Endothelial cell of umbilical vein (primary cell): ENCODE measurements around the gene NHP2. TPM values are rescaled to one million over a fixed set of nuclear protein-coding genes. Genes with fewer than 3 reads are reported as not detected.

ENCODE experiments used
- BruUV-seq: library from RNA; stranded (reverse); fragments of 400-500 nt; replicated peaks from 2 replicates; lab custom pipeline; 2021; lab: Mats Ljungman, UMichigan
- CTCF ChIA-PET: fragments of 300-600, 350-600 bp; sonication (Branson Sonifier 250); formaldehyde crosslinking; loops from one replicate; lab custom pipeline; 2021; ENCODE audit warnings: antibody characterized with exemption, inconsistent platforms; lab: Charles Lee
- POLR2A ChIA-PET: fragments of 300-600, 350-600 bp; sonication (Branson Sonifier 250); formaldehyde crosslinking; loops from one replicate; lab custom pipeline; 2021; ENCODE audit warnings: antibody characterized with exemption, inconsistent platforms; lab: Charles Lee
- DNase-seq: peaks from one replicate; pipeline ENCODE4 v3.0.0-alpha.2; 2011; ENCODE audit warnings: low read depth, low spot score
- FAIRE-seq: peaks from 2 replicates; lab custom pipeline; 2011; peaks lifted over from hg19 to GRCh38; lab: Jason Lieb, UNC
- H2AFZ ChIP-seq: 2 replicates; pipeline ENCODE4 v1.6.0; 2012; ENCODE audit warnings: low read depth, low read length, control low read depth, inconsistent platforms
- H3K27ac ChIP-seq: 2 replicates; pipeline ENCODE4 v1.5.1; 2011; ENCODE audit warnings: low read depth, mild to moderate bottlenecking, control low read depth, low read length, moderate library complexity; ENCODE audit not compliant: insufficient read depth
- H3K27me3 ChIP-seq, 2 experiments: 2 replicates each; pipeline versions ENCODE4 v1.6.0 to v1.6.1; 2011; ENCODE audit warnings: low read length in 2 of 2, mixed read lengths in 1 of 2; ENCODE audit not compliant: control insufficient read depth in 2 of 2, insufficient read depth in 2 of 2
- H3K36me3 ChIP-seq, 2 experiments: 2 replicates in 1 of 2; 3 replicates in 1 of 2; pipeline ENCODE4 v1.5.1; 2011; ENCODE audit warnings: low read length in 2 of 2, mild to moderate bottlenecking in 1 of 2, moderate library complexity in 1 of 2; ENCODE audit not compliant: control insufficient read depth in 2 of 2, insufficient read depth in 2 of 2; ENCODE audit errors: extremely low read depth in 1 of 2
- H3K4me1 ChIP-seq: 3 replicates; pipeline ENCODE4 v1.5.1; 2011; ENCODE audit warnings: mild to moderate bottlenecking, low read length; ENCODE audit not compliant: control insufficient read depth, insufficient read depth; ENCODE audit errors: extremely low read depth
- H3K4me2 ChIP-seq: 2 replicates; pipeline ENCODE4 v1.6.1; 2011; ENCODE audit warnings: low read length, control low read depth, mixed read lengths; ENCODE audit not compliant: insufficient read depth
- H3K4me3 ChIP-seq, 3 experiments: fragments of 200-600 bp in 1 of 3; sonication (generic), shearing (Covaris generic) in 1 of 3; replicated peaks in 1 of 3; 2 replicates each; pipeline ENCODE4 v1.5.1; 2011 to 2016; ENCODE audit warnings: control low read depth in 3 of 3, low read length in 3 of 3, mild to moderate bottlenecking in 2 of 3, inconsistent platforms in 1 of 3, low read depth in 1 of 3, moderate library complexity in 1 of 3; ENCODE audit not compliant: insufficient read depth in 1 of 3
- H3K79me2 ChIP-seq: 2 replicates; pipeline ENCODE4 v1.6.0; 2012; ENCODE audit warnings: low read length, inconsistent platforms; ENCODE audit not compliant: control insufficient read depth, insufficient read depth
- H3K9ac ChIP-seq: replicated peaks from 2 replicates; pipeline ENCODE3; 2011; ENCODE audit warnings: low read length, control low read depth; ENCODE audit not compliant: insufficient read depth; ENCODE audit errors: extremely low read depth
- H3K9me1 ChIP-seq: replicated peaks from 3 replicates; pipeline ENCODE4 v1.6.0; 2011; ENCODE audit warnings: mild to moderate bottlenecking, low read length; ENCODE audit not compliant: control insufficient read depth, insufficient read depth; ENCODE audit errors: extremely low read depth
- H3K9me3 ChIP-seq: replicated peaks from 2 replicates; pipeline ENCODE4 v1.5.1; 2012; ENCODE audit warnings: low read length, inconsistent platforms; ENCODE audit not compliant: control insufficient read depth, insufficient read depth
- H4K20me1 ChIP-seq: replicated peaks from 2 replicates; pipeline ENCODE3; 2011; ENCODE audit warnings: mild to moderate bottlenecking, low read length; ENCODE audit not compliant: control insufficient read depth, insufficient read depth; ENCODE audit errors: extremely low read depth
- CTCF ChIP-seq, 2 donors: IDR thresholded peaks; 1 replicate in 1 of 2; 2 replicates in 1 of 2; pipeline ENCODE4 v1.5.1; 2011; ENCODE audit warnings: low read length in 2 of 2, mild to moderate bottlenecking in 2 of 2, moderate library complexity in 2 of 2, control low read depth in 1 of 2, inconsistent platforms in 1 of 2, low read depth in 1 of 2; ENCODE audit not compliant: insufficient read depth in 1 of 2; ENCODE audit errors: extremely low read depth in 1 of 2
- EZH2 ChIP-seq: IDR thresholded peaks from 2 replicates; pipeline ENCODE4 v1.6.1; 2012; ENCODE audit warnings: borderline replicate concordance, low read depth, mild to moderate bottlenecking, moderate library complexity, low read length, inconsistent platforms; ENCODE audit not compliant: severe bottlenecking
- FOS ChIP-seq: IDR thresholded peaks from 2 replicates; pipeline ENCODE4 v1.6.1; 2011; ENCODE audit warnings: mild to moderate bottlenecking, low read length, moderate library complexity, borderline replicate concordance; ENCODE audit not compliant: insufficient read depth
- GATA2 ChIP-seq: IDR thresholded peaks from 2 replicates; pipeline ENCODE4 v1.7.0; 2011; ENCODE audit warnings: low read depth, mild to moderate bottlenecking, moderate library complexity, mixed read lengths, low read length; ENCODE audit not compliant: insufficient read length, insufficient read depth
- MAX ChIP-seq: IDR thresholded peaks from 2 replicates; pipeline ENCODE4 v1.6.1; 2011; ENCODE audit not compliant: insufficient read depth, insufficient read length
- MYC ChIP-seq: IDR thresholded peaks from one replicate; pipeline ENCODE4 v1.6.1; 2011; ENCODE audit warnings: mild to moderate bottlenecking, low read depth, low read length
- POLR2A ChIP-seq: IDR thresholded peaks from 2 replicates; pipeline ENCODE4 v1.6.1; 2012; ENCODE audit warnings: low read depth, mild to moderate bottlenecking, control low read depth, low read length
- POLR2AphosphoS5 ChIP-seq: IDR thresholded peaks from 2 replicates; pipeline ENCODE4 v1.6.1; 2012; ENCODE audit warnings: low read depth, mild to moderate bottlenecking, control low read depth, low read length, moderate library complexity; ENCODE audit not compliant: insufficient read depth
- dilution Hi-C: fragments of 300-500 bp; cut with MboI; formaldehyde crosslinking; loops from one replicate; pipeline ENCODE4 v1.15.0; 2019; ENCODE audit warnings: low sequenced_read_pairs; ENCODE audit not compliant: extremely low pct_ligation_motif_present
- intact Hi-C: fragments of 100-400 bp; cut with micrococcal nuclease; formaldehyde crosslinking; loops from one replicate; pipeline ENCODE4 v1.10.0; 2022
- polyA plus RNA-seq, 4 experiments: library from polyadenylated mRNA; depleted of rRNA in 3 of 4; stranded (reverse) in 3 of 4; unstranded in 1 of 4; fragments of >200 nt; gene quantifications; 2 replicates each; pipeline versions ENCODE4 v1.2.1 to v1.2.3, GENCODE V29; 2011 to 2012; ENCODE audit warnings: missing spikeins in 1 of 4
- total RNA-seq: library from RNA; stranded (reverse); gene quantifications from 2 replicates; pipeline ENCODE4 v1.2.3, GENCODE V29; 2021

Gene NHP2
- total and polyA plus RNA-seq, 2 donors (not counting 3 experiments of a cell fraction or from before 2014, with no cell fraction given): 205 to 220 TPM

DNA sequence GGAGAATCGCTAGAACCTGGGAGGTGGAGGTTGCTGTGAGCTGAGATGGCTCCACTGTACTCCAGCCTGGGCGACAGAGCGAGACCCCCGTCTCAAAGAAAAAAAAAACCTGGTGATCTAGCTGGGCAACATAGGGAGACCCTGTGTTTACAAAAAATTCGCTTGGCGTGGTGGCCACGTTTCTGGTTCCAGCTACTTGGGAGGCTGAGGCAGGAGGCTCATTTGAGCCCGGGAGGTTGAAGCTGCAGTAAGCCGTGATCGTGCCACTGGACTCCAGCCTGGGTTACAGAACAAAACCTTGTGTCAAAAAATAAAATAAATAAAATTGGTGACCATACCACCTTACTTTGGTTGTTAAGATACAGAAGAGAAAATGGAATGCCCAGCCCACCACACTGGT is 48.9 kb upstream of the NHP2 start:
- Histone ChIP-seq H3K4me1 (peaks cover 20% of the 10 kb centered on the region), H2AFZ (no peak overlapping the region), H3K9me1 (no peaks in the 10 kb centered on the region), H3K4me3 (no peak overlapping the region), H3K9ac (no peak overlapping the region), H3K4me2 (no peak overlapping the region), H3K27ac (no peak overlapping the region), H3K9me3 (no peaks in the 10 kb centered on the region), H3K79me2 (peaks cover 34% of the 10 kb centered on the region), H3K27me3 (no peaks in the 10 kb centered on the region), H3K36me3 (peaks cover 6 to 9% of the 10 kb centered on the region in 2 experiments), H4K20me1 (no peaks in the 10 kb centered on the region)
- FAIRE-seq (no peak), DNase-seq (no peak)
- intact Hi-C loops (no loop called here), dilution Hi-C loops (no loop called here)
- TF ChIP-seq POLR2A (no peak), GATA2 (no peak), POLR2AphosphoS5 (no peak), CTCF (IDR thresholded peaks at IDR 0.05; ENCODE audit: extremely low read depth in 1 of 2, insufficient read depth in 1 of 2, low read depth in 1 of 2, low read length in 2 of 2) (no peak), MAX (no peak), MYC (no peak), FOS (no peak), EZH2 (no peak)
- BruUV-seq: no TSS peak
- POLR2A ChIA-PET: no interaction called here
- CTCF ChIA-PET: interaction anchor here (1.4 kb wide), 1 partner anchor 127 kb away, joined by 3 read pairs; no protein-coding TSS in a partner anchor
